BJ (cell line): Measurements from ENCODE around the gene BCKDHB. TPM values are rescaled to one million over a fixed set of nuclear protein-coding genes. Genes with fewer than 3 reads are reported as not detected.
A peak's percentile ranks its signal among the peaks of the same experiment; 100 is the strongest.

Experiments
- CTCF ChIA-PET: fragments of 350-600 bp; formaldehyde crosslinking; extraction: SDS; loops from one replicate; lab custom pipeline; 2021; ENCODE audit warnings: antibody characterized with exemption, inconsistent platforms; lab: Yijun Ruan, JAX
- POLR2A ChIA-PET: fragments of 300-600 bp; sonication (Branson Sonifier 250); formaldehyde crosslinking; extraction: SDS; loops from one replicate; lab custom pipeline; 2021; ENCODE audit warnings: antibody characterized with exemption; lab: Charles Lee
- DNase-seq: peaks from one replicate; pipeline ENCODE4 v3.0.0-alpha.2; 2011; ENCODE audit warnings: low read depth
- H3K27me3 ChIP-seq: 2 replicates; pipeline ENCODE4 v1.6.0; 2011; ENCODE audit warnings: low read length; ENCODE audit not compliant: control insufficient read depth, insufficient read depth
- H3K36me3 ChIP-seq: 2 replicates; pipeline ENCODE4 v1.5.1; 2011; ENCODE audit warnings: low read length; ENCODE audit not compliant: control insufficient read depth, insufficient read depth
- H3K4me3 ChIP-seq: 2 replicates; pipeline ENCODE4 v1.5.1; 2011; ENCODE audit warnings: low read depth, mild to moderate bottlenecking, control low read depth, low read length
- CTCF ChIP-seq: IDR thresholded peaks from 2 replicates; pipeline ENCODE4 v1.5.1; 2011; ENCODE audit warnings: low read depth, mild to moderate bottlenecking, control low read depth, inconsistent platforms, low read length, moderate library complexity; ENCODE audit not compliant: insufficient read depth
- polyA plus RNA-seq: library from polyadenylated mRNA; depleted of rRNA; stranded (reverse); fragments of >200 nt; gene quantifications from 2 replicates; pipeline ENCODE4 v1.2.3, GENCODE V29; 2011

The BCKDHB gene
- polyA plus RNA-seq, 1 experiment, result 8.0 TPM

GRCh38 chr6:80158478-80158989 lies 52.1 kb downstream of the BCKDHB start:
- H3K4me3 ChIP-seq, result no peak overlapping the region
- H3K27me3 ChIP-seq, result no peaks in the 10 kb centered on the region
- H3K36me3 ChIP-seq, result no peaks in the 10 kb centered on the region
- DNase-seq, result no peak
- ChIA-PET POLR2A (no interaction called here), CTCF (no interaction called here)
- no peak for TF ChIP-seq CTCF

DNA sequence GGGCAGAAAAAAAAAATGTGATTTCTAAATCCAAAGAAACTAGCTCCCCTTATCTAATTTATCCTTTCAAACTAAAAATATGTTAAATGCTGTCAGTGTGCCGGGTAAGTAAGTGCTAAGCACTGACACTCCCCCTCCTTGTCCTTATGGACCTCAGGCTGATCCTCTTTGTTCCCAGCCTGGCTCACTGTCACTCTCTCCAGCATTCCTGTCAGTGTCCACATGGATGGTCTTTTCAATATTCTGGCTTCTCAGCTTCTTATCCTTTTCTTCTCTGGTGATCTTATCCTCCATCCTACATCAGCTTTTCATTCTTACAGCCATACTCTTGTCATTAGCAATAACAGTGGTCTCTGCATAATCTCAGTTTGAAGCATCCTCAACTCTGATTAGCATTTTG lies 55.0 kb downstream of the BCKDHB start:
- Histone ChIP-seq H3K4me3 (no peak overlapping the region), H3K36me3 (no peaks in the 10 kb centered on the region), H3K27me3 (no peaks in the 10 kb centered on the region)
- CTCF ChIA-PET, result interaction anchor here (0.6 to 1.4 kb wide), 3 partner anchors 10 to 28 kb away, joined by 3 read pairs; no protein-coding TSS in a partner anchor
- no peak for TF ChIP-seq CTCF
- no peak for DNase-seq
- POLR2A ChIA-PET, result interaction anchor here (0.6 kb wide), 1 partner anchor 24 kb away, joined by 3 read pairs; no protein-coding TSS in a partner anchor

GRCh38 chr6:80163754-80164187 lies 57.3 kb downstream of the BCKDHB start:
- Histone ChIP-seq H3K36me3 (no peaks in the 10 kb centered on the region; the same call in 1 of the 2 replicates), H3K4me3 (no peak overlapping the region), H3K27me3 (no peaks in the 10 kb centered on the region)
- CTCF ChIA-PET, result no interaction called here
- TF ChIP-seq CTCF, result no peak
- POLR2A ChIA-PET, result interaction anchor here (0.6 kb wide), 2 partner anchors 11 to 19 kb away, joined by 3 to 4 read pairs; no protein-coding TSS in a partner anchor
- DNase-seq, result peak; percentile 36

DNA sequence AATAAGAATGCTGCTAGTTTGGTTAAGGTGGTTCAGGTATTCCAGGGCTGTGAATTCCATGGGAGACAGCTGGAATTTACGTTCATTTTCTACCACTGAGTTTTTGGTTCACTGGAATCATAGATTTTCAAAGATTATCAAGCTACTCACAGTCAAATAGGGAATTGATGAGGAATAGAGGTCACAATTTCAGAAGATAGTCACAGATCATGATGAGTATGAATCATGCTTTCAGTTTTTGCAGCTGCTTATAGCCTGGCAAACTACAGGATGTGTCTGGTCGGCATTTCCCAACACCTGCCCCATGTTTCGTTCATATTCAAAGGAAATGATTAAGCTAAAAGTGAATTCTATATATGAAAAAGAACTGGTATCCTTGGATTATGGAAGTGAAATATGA lies 58.7 kb downstream of the BCKDHB start:
- no peak overlapping the region for H3K4me3 ChIP-seq
- DNase-seq, result no peak
- CTCF ChIA-PET, result no interaction called here
- TF ChIP-seq CTCF, result no peak
- POLR2A ChIA-PET, result no interaction called here
- H3K27me3 ChIP-seq, result no peaks in the 10 kb centered on the region
- no peaks in the 10 kb centered on the region; the same call in 1 of the 2 replicates for H3K36me3 ChIP-seq

DNA sequence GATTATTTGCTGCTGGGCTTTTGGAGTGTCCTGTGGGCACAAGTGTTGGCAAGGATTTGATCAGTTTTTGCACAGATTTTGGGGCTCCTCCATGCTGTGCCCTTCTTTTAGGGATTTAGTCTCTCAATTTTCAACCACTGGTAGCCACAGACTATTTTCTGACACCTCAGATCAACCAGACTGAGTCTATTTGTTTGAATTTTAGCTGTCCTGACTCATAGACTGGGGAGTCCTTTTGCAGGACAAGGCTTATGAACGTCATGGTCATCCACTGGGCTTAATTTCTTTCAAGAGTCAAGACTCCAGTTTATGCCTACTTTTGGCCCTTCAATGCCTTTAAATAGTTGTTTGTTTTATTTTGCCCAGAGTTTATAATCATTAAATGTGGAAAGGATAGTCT lies 59.3 kb downstream of the BCKDHB start:
- no peak for TF ChIP-seq CTCF
- ChIA-PET CTCF (no interaction called here), POLR2A (no interaction called here)
- no peaks in the 10 kb centered on the region; the same call in 1 of the 2 replicates for H3K36me3 ChIP-seq
- no peaks in the 10 kb centered on the region for H3K27me3 ChIP-seq
- DNase-seq, result no peak
- H3K4me3 ChIP-seq, result no peak overlapping the region
